Lower leg skin (tissue), 4 donors: ENCODE results near the gene ZNF644. TPM values are rescaled to one million over a fixed set of nuclear protein-coding genes. Genes with fewer than 3 reads are reported as not detected.

ENCODE experiments used
- DNase-seq, 2 donors: peaks; one replicate each; pipeline ENCODE4 v3.0.0-alpha.2; 2019; ENCODE audit warnings: low spot score in 2 of 2
- H3K4me3 ChIP-seq: fragments of 200-600 bp; sonication (generic); 2 replicates; pipeline ENCODE4 v1.5.1; 2017; ENCODE audit warnings: mild to moderate bottlenecking, low read depth; ENCODE audit not compliant: poor library complexity, severe bottlenecking
- POLR2A ChIP-seq, 2 donors: fragments of 450-650 bp; IDR thresholded peaks; one replicate each; pipeline ENCODE4 v1.6.1; 2016 to 2017; ENCODE audit warnings: antibody characterized with exemption in 2 of 2, mild to moderate bottlenecking in 1 of 2, moderate library complexity in 1 of 2
- WGBS, 2 donors: methylation state at CpG; one replicate each; pipeline ENCODE4 v1.1.5; 2018; 5-methylcytosine and 5-hydroxymethylcytosine counted together
- intact Hi-C: fragments of 100-400 bp; cut with DNase I; formaldehyde crosslinking; loops from one replicate; pipeline ENCODE4 v1.15.0; 2023; ENCODE audit warnings: low total_unique reads
- total RNA-seq, 4 donors: library from RNA; depleted of rRNA; stranded (reverse); fragments of >200 nt; gene quantifications; one replicate each; pipeline ENCODE4 v1.1.0, GENCODE V29; 2016
- TF ChIP-seq, protein P1 (sequence below), 3 donors: fragments of 450-650 bp; IDR thresholded peaks; one replicate each; pipeline ENCODE4 v1.5.1; 2016; ENCODE audit warnings: antibody characterized with exemption in 3 of 3, mild to moderate bottlenecking in 3 of 3, moderate library complexity in 2 of 3

The ZNF644 gene
- total RNA-seq, 4 donors from 2014 or later = 28.0 to 57.1 (median 39.4) TPM

DNA sequence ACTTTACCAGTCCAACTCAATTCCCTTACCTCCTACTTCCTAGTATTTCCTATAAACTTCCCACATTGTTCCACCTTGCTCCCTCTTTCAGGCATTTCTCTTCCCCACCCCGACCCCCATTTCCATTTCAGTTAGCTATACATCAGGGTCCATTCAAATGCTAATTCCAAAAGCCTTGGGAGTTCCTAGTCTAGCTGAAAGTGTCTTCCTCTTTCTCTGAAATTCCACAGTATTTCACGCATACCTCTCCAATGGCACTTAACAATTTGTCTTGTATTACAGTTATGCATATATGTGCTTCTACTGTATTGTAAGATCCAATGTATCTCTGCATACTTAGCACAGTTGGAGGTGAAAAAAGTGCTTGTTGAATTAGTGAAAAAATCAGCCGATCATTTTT, 94.9 kb downstream of the ZNF644 start:
- no peak for TF ChIP-seq POLR2A (IDR thresholded peaks at IDR 0.05)
- TF ChIP-seq, protein P1, sequence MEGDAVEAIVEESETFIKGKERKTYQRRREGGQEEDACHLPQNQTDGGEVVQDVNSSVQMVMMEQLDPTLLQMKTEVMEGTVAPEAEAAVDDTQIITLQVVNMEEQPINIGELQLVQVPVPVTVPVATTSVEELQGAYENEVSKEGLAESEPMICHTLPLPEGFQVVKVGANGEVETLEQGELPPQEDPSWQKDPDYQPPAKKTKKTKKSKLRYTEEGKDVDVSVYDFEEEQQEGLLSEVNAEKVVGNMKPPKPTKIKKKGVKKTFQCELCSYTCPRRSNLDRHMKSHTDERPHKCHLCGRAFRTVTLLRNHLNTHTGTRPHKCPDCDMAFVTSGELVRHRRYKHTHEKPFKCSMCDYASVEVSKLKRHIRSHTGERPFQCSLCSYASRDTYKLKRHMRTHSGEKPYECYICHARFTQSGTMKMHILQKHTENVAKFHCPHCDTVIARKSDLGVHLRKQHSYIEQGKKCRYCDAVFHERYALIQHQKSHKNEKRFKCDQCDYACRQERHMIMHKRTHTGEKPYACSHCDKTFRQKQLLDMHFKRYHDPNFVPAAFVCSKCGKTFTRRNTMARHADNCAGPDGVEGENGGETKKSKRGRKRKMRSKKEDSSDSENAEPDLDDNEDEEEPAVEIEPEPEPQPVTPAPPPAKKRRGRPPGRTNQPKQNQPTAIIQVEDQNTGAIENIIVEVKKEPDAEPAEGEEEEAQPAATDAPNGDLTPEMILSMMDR (IDR thresholded peaks at IDR 0.05) = no peak
- intact Hi-C loops = no loop called here
- WGBS, 2 donors = 69 to 78% methylated on average over 3 of the region's 3 CpGs
- H3K4me3 ChIP-seq = no peak overlapping the region
- no peak for DNase-seq

DNA sequence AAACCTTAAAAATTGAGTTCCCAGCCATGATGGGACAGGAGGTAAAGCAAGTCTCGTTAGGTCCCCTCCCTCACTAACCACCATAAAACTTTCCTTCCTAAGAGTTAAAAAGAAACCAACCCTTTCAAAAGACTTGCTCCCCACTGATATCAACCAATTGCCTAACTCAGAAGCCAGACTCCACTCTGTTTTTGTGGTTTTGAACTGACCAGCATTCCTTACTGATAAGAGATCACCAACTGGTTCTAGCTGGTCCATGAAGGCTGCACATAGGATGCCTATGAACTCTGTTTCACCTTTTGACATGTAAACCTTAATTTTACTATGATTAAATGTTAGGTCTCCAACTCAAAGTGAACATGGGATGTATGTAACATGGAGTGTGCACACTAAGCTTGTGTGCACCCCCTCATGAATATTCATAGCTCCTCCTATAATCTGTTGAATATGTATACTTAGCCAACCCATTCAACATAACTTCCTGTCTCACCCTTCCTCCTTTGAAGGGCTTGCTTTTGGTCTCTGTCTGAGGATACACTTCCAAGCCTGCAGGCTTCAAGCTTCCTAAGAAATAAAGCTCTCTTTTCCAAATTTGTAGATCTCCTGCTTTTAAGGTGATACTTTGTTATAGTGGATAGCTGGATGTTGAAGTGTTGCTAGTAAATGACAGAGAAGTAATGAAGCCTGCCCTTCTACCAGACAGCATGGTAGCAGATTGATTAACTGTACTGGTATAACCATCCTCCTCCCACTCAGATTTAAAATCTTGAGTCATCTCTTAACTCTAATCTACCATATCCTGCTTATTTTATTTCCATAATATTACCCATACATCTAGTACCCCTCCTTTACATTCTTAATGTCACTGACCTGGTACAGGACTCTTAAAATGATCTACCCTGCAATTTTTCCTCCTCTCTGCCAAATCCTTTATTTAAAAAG, 95.6 kb downstream of the ZNF644 start:
- intact Hi-C loops = no loop called here
- TF ChIP-seq, protein P1 (IDR thresholded peaks at IDR 0.05) = no peak
- no peak for TF ChIP-seq POLR2A (IDR thresholded peaks at IDR 0.05)
- 92 to 97% methylated on average over 1 of the region's 1 CpG for WGBS, 2 donors
- H3K4me3 ChIP-seq = no peak overlapping the region
- DNase-seq = no peak

DNA sequence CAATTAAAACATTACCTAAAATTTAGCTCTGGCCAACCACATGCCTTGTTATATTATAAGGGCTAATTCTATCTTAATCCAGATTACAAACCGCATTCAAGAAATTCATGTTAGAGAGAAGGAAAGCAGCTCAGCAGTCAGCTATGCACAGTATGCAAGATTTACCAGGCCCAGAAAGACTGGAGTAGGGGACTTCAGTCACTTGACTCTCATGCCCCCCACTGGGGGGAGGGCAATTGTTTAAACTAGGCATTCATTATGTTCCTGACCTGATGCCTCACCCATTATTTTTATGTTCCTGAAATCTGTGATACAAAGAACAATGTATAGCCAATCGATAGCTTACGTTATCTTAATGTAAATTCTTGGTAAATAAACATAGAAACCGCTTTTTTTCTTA, 96.9 kb downstream of the ZNF644 start:
- no peak overlapping the region for H3K4me3 ChIP-seq
- intact Hi-C loops = no loop called here
- no peak for DNase-seq
- 95% methylated on average over 4 of the region's 4 CpGs for WGBS, 2 donors
- no peak for TF ChIP-seq POLR2A (IDR thresholded peaks at IDR 0.05)
- TF ChIP-seq, protein P1 (IDR thresholded peaks at IDR 0.05) = no peak

DNA sequence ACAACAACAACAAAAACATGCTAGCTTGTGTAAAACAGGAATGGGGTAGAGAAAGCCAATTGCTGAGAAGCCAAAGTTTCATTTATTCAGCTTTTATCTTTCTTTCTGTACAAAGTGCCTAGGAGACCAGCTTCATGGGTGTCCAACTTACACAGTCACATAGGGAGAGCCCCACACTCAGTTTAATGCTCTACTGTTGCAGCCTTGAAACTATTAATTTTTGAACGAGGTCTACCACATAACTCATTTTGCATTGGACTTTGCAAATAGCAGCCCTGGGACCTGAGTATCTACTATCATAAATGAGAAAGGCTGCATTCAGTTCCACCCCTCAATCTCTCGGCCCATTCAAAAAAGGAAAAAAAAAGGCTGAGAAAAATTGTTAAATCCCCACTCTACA, 98.8 kb downstream of the ZNF644 start:
- 56 to 65% methylated on average over 2 of the region's 2 CpGs for WGBS, 2 donors
- intact Hi-C loops = no loop called here
- H3K4me3 ChIP-seq = no peak overlapping the region
- DNase-seq = no peak
- TF ChIP-seq POLR2A (IDR thresholded peaks at IDR 0.05) = no peak
- TF ChIP-seq, protein P1 (IDR thresholded peaks at IDR 0.05) = no peak

GRCh38 chr1:90922202-90922601, 99.6 kb downstream of the ZNF644 start:
- WGBS, 2 donors = 80 to 81% methylated on average over 3 of the region's 3 CpGs
- no peak for DNase-seq
- H3K4me3 ChIP-seq = no peak overlapping the region
- no peak for TF ChIP-seq POLR2A (IDR thresholded peaks at IDR 0.05)
- TF ChIP-seq, protein P1 (IDR thresholded peaks at IDR 0.05) = no peak
- intact Hi-C loops = no loop called here
